ACC112 (cell line): ENCODE data around the gene GOLGA8M.
"Not testable (repeated sequence)": the region's sequence is repeated elsewhere in the genome, so short reads cannot be mapped to it uniquely, and the experiment has no call there.

Source experiments
- H2AFZ ChIP-seq: fragments of 200-600 bp; sonication (generic); one replicate; pipeline ENCODE4 v1.6.0; 2017; ENCODE audit warnings: antibody characterized with exemption, low read length; ENCODE audit not compliant: unreplicated experiment
- H3K27ac ChIP-seq: fragments of 200-600 bp; sonication (generic); 2 replicates; pipeline ENCODE4 v1.5.1; 2014; ENCODE audit warnings: low read depth, mild to moderate bottlenecking, antibody characterized with exemption, low read length, moderate library complexity
- H3K27me3 ChIP-seq: fragments of 200-600 bp; sonication (generic); 2 replicates; pipeline ENCODE4 v1.6.1; 2014; ENCODE audit warnings: mild to moderate bottlenecking, antibody characterized with exemption, low read length, moderate library complexity, mixed read lengths; ENCODE audit not compliant: insufficient read depth
- H3K36me3 ChIP-seq: fragments of 200-600 bp; sonication (generic); 2 replicates; pipeline ENCODE4 v1.6.1; 2016; ENCODE audit warnings: mild to moderate bottlenecking, antibody characterized with exemption, low read length, moderate library complexity, mixed read lengths; ENCODE audit not compliant: insufficient read depth
- H3K4me1 ChIP-seq: fragments of 200-600 bp; sonication (generic); one replicate; pipeline ENCODE4 v1.6.1; 2016; ENCODE audit warnings: low read length, mixed read lengths; ENCODE audit not compliant: insufficient read depth, unreplicated experiment, control insufficient read depth
- H3K4me3 ChIP-seq: fragments of 200-600 bp; sonication (generic); 2 replicates; pipeline ENCODE4 v1.5.1; 2014; ENCODE audit warnings: mild to moderate bottlenecking, low read depth, low read length
- H3K79me2 ChIP-seq: fragments of 200-600 bp; sonication (generic); one replicate; pipeline ENCODE4 v1.6.0; 2016; ENCODE audit warnings: low read length; ENCODE audit not compliant: control insufficient read depth, unreplicated experiment, insufficient read depth

GOLGA8M gene

GRCh38 chr15:28663717-28664116, 48.5 kb downstream of the GOLGA8M start:
- H3K36me3 ChIP-seq, H3K4me1 ChIP-seq, H3K27me3 ChIP-seq, H3K79me2 ChIP-seq, H3K4me3 ChIP-seq, H2AFZ ChIP-seq, H3K27ac ChIP-seq: not testable (repeated sequence)

GRCh38 chr15:28660750-28661149, 51.5 kb downstream of the GOLGA8M start:
- H3K36me3 ChIP-seq, H3K4me1 ChIP-seq, H3K79me2 ChIP-seq, H3K4me3 ChIP-seq, H3K27ac ChIP-seq, H2AFZ ChIP-seq, H3K27me3 ChIP-seq: not testable (repeated sequence)

GRCh38 chr15:28656018-28656360, 56.2 kb downstream of the GOLGA8M start:
- H3K4me3 ChIP-seq, H3K36me3 ChIP-seq, H2AFZ ChIP-seq, H3K27me3 ChIP-seq, H3K79me2 ChIP-seq, H3K27ac ChIP-seq, H3K4me1 ChIP-seq: not testable (repeated sequence)

- not testable (repeated sequence) for H3K27me3 ChIP-seq, H3K4me3 ChIP-seq, H3K4me1 ChIP-seq, H3K27ac ChIP-seq, H2AFZ ChIP-seq, H3K36me3 ChIP-seq, H3K79me2 ChIP-seq
Observed at GRCh38 chr15:28655329-28656017, 56.7 kb downstream of the GOLGA8M start.

GRCh38 chr15:28654194-28654593, 58.0 kb downstream of the GOLGA8M start:
- H3K4me1 ChIP-seq, H3K27me3 ChIP-seq, H2AFZ ChIP-seq, H3K27ac ChIP-seq, H3K36me3 ChIP-seq, H3K4me3 ChIP-seq, H3K79me2 ChIP-seq: not testable (repeated sequence)

- H3K4me1 ChIP-seq, H3K27me3 ChIP-seq, H2AFZ ChIP-seq, H3K36me3 ChIP-seq, H3K4me3 ChIP-seq, H3K27ac ChIP-seq, H3K79me2 ChIP-seq: not testable (repeated sequence)
Observed at GRCh38 chr15:28652538-28652937, 59.7 kb downstream of the GOLGA8M start.
